Germinal center (tissue), 1 donor: ENCODE results near the gene ELL2.

ENCODE experiments used
- DNase-seq: peaks from one replicate; pipeline ENCODE4 v3.0.0; 2012; ENCODE audit warnings: mixed read lengths, low spot score

The ELL2 gene

GRCh38 chr5:95961617-95962474 lies at the start of gene ELL2:
Gene ELL2 (minus strand): TSS chr5:95961851. CDS start chr5:95961721, 130 bp downstream.
- peak; percentile 95 for DNase-seq

GRCh38 chr5:96008987-96009647 lies 47.5 kb upstream of the ELL2 start:
- DNase-seq, result no peak

- no peak for DNase-seq
These were observed 46.8 kb upstream of the ELL2 start for GRCh38 chr5:96008487-96008886.

GRCh38 chr5:96007051-96007450 lies 45.4 kb upstream of the ELL2 start:
- DNase-seq, result no peak

GRCh38 chr5:96006291-96006690 lies 44.6 kb upstream of the ELL2 start:
- no peak for DNase-seq

GRCh38 chr5:96004754-96005153 lies 43.1 kb upstream of the ELL2 start:
- no peak for DNase-seq

GRCh38 chr5:96004087-96004486 lies 42.4 kb upstream of the ELL2 start:
- DNase-seq, result no peak

GRCh38 chr5:96001262-96001661 lies 39.6 kb upstream of the ELL2 start:
- DNase-seq, result no peak

- DNase-seq, result no peak
These were observed 38.7 kb upstream of the ELL2 start for GRCh38 chr5:96000308-96000707.

- no peak for DNase-seq
These were observed 35.5 kb upstream of the ELL2 start for GRCh38 chr5:95996904-95997723.

GRCh38 chr5:95995962-95996489 lies 34.4 kb upstream of the ELL2 start:
- no peak for DNase-seq

- no peak for DNase-seq
These were observed 32.1 kb upstream of the ELL2 start for GRCh38 chr5:95993776-95994175.

- no peak for DNase-seq
These were observed 31.6 kb upstream of the ELL2 start for GRCh38 chr5:95993266-95993665.

- no peak for DNase-seq
These were observed 27.8 kb upstream of the ELL2 start for GRCh38 chr5:95989283-95990048.

GRCh38 chr5:95988877-95989276 lies 27.2 kb upstream of the ELL2 start:
- no peak for DNase-seq

GRCh38 chr5:95988094-95988493 lies 26.4 kb upstream of the ELL2 start:
- DNase-seq, result no peak

GRCh38 chr5:95986937-95987520 lies 25.4 kb upstream of the ELL2 start:
- DNase-seq, result no peak

GRCh38 chr5:95986001-95986400 lies 24.4 kb upstream of the ELL2 start:
- no peak for DNase-seq

- no peak for DNase-seq
These were observed 23.6 kb upstream of the ELL2 start for GRCh38 chr5:95985249-95985648.

GRCh38 chr5:95984287-95984938 lies 22.8 kb upstream of the ELL2 start:
- no peak for DNase-seq

- DNase-seq, result no peak
These were observed 21.9 kb upstream of the ELL2 start for GRCh38 chr5:95983509-95983908.
